Fibroblast of villous mesenchyme (primary cell): ENCODE measurements around the gene KNL1. TPM values are rescaled to one million over a fixed set of nuclear protein-coding genes. Genes with fewer than 3 reads are reported as not detected.
A peak's percentile ranks its signal among the peaks of the same experiment; 100 is the strongest.
"Not testable (repeated sequence)": the region's sequence is repeated elsewhere in the genome, so short reads cannot be mapped to it uniquely, and the experiment has no call there.

Experiments
- DNase-seq: peaks from one replicate; pipeline ENCODE4 v3.0.0-alpha.2; 2010; ENCODE audit warnings: low read depth
- H3K4me3 ChIP-seq: 2 replicates; pipeline ENCODE4 v1.5.1; 2011; ENCODE audit warnings: low read depth, mild to moderate bottlenecking, low read length
- total RNA-seq: library from RNA; depleted of rRNA; stranded (reverse); fragments of >200 nt; gene quantifications from 2 replicates; pipeline ENCODE4 v1.2.3, GENCODE V29; 2012
- TF ChIP-seq, protein P1 (sequence below): IDR thresholded peaks from 2 replicates; pipeline ENCODE4 v1.5.1; 2012; ENCODE audit warnings: low read depth, mild to moderate bottlenecking, low read length; ENCODE audit not compliant: insufficient read depth

Gene KNL1
- total RNA-seq, 1 donor: 22.9 TPM

DNA sequence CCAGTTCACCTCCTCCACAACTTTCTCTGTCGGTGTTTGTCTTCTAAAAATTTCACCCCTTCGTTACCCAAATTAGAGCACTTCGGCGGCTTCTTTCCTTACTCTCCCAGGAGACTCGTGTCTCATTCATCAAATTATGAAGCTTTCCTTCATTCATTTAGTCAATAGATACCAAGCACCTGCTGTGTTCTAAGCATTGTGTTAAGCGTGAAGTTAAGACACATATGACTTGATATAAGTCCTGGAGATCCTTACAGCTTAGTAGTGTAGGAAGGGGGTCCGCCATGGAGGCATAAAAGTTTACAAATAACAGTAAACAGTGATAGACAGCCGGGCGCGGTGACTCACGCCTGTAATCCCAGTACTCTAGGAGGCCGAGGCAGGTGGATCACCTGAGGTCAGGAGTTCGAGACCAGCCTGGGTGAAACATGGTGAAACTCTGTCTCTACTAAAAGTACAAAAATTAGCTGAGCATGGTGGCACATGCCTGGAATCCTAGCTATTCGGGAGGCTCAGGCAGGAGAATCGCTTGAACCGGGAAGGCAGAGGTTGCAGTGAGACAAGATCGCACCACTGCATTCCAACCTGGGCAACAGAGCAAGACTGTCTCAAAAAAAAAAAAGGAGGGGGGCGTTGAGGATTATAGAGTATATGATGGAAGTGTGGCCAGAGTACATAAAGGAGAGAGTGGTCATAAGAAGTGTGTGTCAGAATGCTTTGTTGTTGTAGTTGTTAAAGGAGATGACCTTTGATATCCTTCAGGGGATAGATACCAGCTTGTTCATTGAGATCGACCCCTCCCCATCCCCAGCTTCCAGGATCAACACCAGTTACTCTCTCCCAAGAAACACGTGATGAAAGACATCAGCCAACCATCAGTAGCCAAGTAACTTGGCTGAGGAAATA is 28.5 kb upstream of the KNL1 start:
- peak overlapping the region; percentile 90 for H3K4me3 ChIP-seq
- no peak for DNase-seq
- TF ChIP-seq, protein P1, sequence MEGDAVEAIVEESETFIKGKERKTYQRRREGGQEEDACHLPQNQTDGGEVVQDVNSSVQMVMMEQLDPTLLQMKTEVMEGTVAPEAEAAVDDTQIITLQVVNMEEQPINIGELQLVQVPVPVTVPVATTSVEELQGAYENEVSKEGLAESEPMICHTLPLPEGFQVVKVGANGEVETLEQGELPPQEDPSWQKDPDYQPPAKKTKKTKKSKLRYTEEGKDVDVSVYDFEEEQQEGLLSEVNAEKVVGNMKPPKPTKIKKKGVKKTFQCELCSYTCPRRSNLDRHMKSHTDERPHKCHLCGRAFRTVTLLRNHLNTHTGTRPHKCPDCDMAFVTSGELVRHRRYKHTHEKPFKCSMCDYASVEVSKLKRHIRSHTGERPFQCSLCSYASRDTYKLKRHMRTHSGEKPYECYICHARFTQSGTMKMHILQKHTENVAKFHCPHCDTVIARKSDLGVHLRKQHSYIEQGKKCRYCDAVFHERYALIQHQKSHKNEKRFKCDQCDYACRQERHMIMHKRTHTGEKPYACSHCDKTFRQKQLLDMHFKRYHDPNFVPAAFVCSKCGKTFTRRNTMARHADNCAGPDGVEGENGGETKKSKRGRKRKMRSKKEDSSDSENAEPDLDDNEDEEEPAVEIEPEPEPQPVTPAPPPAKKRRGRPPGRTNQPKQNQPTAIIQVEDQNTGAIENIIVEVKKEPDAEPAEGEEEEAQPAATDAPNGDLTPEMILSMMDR: no peak

DNA sequence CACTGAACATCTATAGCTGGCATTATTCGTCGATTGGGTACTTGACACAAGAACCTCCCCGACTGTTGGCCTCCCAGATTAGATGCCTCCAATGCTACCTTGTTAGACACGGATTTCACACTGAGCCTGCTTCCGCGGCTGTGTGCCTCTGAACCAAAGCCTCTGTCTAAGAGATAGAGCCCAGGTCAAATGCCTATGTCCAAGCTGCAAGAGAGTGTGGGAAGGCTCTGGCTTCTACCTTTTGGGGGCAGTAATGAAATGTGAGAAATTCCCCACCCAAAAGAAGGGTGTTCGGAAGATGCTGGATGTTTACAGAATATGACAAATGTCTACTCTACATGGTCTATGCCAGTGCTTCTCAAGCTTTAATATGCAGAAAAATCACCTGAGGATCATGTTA is 26.9 kb upstream of the KNL1 start:
- TF ChIP-seq, protein P1: peak; percentile 48
- no peak overlapping the region for H3K4me3 ChIP-seq
- peak; percentile 22 for DNase-seq

DNA sequence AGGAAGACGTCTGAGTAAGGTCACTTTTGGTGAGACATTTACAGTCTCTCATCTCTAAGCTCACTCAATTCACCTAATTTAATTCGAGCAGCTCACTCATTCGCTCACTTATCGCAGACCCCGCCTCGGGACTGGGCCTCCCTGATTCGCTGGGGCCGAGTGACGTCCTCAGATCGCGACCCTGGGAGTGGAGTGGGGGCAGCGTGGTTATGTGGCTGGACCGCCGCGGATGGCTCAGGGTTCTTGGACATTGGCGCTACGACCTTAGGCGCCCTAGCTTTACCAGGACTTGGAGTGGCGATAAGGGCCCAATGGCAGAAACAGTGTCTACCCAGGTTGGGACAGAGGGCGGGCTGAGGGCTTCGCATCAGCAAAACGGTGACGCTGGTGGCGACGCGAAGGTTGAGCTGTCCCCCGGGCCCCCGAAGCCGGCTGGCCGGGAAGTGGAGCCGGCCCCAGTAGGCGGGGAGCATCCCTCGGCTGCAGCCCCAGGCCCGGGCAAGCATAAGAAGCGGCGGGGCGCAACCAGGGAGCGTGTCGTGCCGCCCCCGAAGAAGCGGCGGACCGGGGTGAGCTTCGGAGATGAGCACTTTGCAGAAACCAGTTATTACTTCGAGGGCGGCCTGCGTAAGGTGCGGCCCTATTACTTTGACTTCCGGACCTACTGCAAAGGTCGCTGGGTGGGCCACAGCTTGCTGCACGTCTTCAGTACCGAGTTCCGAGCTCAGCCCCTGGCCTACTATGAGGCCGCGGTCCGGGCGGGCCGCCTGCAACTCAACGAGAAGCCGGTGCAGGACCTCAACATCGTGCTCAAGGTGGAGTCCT is 24.7 kb upstream of the KNL1 start, which contains the start of gene RPUSD2:
Gene RPUSD2, plus strand, starts transcription at position 171 of the 825 bp plus-strand sequence. Its CDS starts 39 bp downstream, at position 210.
- H3K4me3 ChIP-seq: peak within 1 kb of the TSS; percentile 86
- TF ChIP-seq, protein P1: no peak
- DNase-seq: peak; percentile 93

DNA sequence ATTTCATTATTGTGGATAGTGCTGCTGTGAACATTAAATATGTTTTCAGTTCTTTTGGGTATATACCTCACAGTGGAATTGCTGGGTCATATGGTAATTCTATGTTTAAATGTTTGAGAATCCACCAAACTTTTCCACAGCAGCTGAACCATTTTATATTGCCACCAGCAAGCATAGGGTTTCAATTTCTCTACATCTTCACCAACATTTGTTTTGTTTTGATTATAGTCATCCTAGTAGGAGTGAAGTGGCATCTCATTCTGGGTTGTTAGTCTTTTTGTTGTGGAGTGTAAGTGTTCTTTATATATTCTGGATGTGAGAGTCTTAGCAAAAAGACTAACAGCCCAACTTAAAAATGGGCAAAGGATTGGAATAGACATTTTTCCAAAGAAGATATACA is 18.9 kb upstream of the KNL1 start:
- H3K4me3 ChIP-seq: no peak overlapping the region
- TF ChIP-seq, protein P1: no peak
- no peak for DNase-seq

DNA sequence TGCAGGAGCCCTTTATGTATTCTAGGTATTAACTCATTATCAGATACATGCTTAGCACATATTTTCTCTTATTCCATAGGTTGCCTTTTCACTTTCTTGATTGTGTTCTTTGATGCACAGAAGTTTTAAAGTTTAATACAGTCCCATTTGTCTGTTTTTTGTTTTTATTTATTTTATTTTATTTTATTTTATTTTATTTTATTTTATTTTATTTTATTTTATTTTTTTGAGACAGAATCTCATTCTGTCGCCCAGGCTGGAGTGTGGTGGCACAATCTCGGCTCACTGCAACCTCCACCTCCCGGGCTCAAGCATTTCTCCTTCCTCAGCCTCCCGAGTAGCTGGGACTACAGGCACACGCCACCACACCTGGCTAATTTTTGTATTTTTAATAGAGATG is 17.1 kb upstream of the KNL1 start:
- not testable (repeated sequence) for H3K4me3 ChIP-seq

DNA sequence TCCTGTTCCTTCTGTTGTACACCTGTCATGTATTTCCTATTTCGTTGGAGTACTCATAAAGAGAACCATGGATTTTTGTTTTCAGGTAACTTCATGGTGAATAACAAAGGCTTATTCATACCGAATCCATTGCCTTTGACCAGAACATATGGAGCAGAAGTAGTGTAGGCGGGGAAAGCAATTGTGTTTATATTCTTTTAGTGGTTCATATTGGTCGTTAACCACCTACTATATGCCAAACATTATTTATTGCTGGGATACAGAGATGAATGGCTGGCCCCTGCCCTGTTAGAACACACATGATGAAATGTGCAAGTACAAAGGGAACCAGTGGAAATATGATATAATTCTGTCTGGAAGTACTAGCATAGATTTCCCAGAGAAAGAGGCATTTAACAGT is 15.2 kb upstream of the KNL1 start:
- DNase-seq: no peak
- no peak overlapping the region for H3K4me3 ChIP-seq
- TF ChIP-seq, protein P1: no peak

More for the DNA sequence above, 17.1 kb upstream of the KNL1 start:
- not testable (repeated sequence) for DNase-seq

DNA sequence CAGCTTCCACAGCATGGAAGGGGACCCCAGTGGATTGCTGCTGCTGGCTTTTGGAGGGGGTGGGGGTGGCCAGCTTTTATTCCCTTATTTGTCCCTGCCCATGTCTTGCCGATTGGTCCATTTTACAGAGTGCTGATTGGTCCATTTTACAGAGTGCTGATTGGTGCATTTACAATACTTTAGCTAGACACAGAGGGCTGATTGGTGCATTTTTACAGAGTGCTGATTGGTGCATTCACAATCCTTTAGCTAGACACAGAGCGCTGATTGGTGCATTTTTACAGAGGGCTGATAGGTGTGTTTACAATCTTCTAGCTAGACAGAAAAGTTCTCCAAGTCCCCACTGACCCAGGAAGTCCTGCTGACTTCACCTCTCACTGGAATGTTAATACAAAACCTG is 12.3 kb upstream of the KNL1 start:
- not testable (repeated sequence) for DNase-seq, H3K4me3 ChIP-seq
